Keratinocyte (primary cell): ENCODE measurements around the gene CYP46A1.

Experiments
- EZH2 ChIP-seq: IDR thresholded peaks from one replicate; pipeline ENCODE4 v1.6.1; 2012; ENCODE audit warnings: inconsistent platforms, mild to moderate bottlenecking, low read length, moderate library complexity
- TF ChIP-seq, protein P1 (sequence below), 3 experiments: IDR thresholded peaks in 1 of 3; conservative IDR thresholded peaks in 1 of 3; optimal IDR thresholded peaks in 1 of 3; 2 replicates in 2 of 3; 3 replicates in 1 of 3; pipeline versions ENCODE3 to v1.5.1; 2011; ENCODE audit warnings: low read length in 3 of 3, mild to moderate bottlenecking in 3 of 3, moderate library complexity in 2 of 3, control low read depth in 1 of 3, inconsistent platforms in 1 of 3; ENCODE audit not compliant: insufficient read depth in 2 of 3; ENCODE audit errors: extremely low read depth in 1 of 3

DNA sequence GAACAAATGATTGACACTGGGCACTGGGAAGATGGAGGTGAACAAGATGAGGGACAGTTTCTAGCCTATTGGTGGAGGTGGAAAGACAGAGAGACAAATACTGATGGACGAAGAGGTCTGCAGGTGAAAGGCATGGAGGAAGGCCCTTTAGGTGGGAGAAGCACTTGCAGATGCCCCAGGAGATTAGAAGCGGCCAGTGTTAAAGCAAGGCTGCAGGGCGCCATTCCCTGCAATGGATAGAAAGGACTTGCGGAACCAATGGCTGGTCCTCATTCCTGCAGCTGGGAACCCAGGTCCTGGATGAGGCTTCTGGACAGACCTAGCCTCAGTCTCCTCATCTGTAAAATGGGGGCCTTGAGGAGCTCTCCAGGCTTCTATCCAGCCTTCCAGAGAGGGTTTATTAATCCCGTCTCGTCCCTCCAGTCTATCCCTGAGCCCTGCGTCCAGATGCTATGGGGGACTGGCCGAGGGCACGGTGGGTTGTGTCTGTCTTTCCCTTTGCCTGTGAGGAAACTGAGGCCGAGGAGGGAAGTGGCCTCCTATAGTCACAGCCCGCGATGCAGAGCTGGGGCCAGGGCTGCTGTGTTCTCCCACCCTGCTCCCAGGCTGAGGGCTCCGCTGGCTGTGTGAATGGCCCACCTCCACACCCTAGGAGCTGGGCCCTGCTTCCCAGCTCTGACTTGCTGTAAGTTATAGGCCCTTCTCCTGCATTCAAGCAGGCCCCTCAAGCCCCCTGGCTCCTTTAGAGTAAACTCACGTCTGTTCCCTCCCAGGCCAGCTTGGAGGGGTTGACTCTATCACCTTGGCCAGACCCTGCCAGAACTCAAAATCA is 33.0 kb downstream of the CYP46A1 start:
- TF ChIP-seq, protein P1, sequence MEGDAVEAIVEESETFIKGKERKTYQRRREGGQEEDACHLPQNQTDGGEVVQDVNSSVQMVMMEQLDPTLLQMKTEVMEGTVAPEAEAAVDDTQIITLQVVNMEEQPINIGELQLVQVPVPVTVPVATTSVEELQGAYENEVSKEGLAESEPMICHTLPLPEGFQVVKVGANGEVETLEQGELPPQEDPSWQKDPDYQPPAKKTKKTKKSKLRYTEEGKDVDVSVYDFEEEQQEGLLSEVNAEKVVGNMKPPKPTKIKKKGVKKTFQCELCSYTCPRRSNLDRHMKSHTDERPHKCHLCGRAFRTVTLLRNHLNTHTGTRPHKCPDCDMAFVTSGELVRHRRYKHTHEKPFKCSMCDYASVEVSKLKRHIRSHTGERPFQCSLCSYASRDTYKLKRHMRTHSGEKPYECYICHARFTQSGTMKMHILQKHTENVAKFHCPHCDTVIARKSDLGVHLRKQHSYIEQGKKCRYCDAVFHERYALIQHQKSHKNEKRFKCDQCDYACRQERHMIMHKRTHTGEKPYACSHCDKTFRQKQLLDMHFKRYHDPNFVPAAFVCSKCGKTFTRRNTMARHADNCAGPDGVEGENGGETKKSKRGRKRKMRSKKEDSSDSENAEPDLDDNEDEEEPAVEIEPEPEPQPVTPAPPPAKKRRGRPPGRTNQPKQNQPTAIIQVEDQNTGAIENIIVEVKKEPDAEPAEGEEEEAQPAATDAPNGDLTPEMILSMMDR (optimal IDR thresholded peaks at IDR 0.05 in 1 of 3, IDR thresholded peaks at IDR 0.05 in 1 of 3, conservative IDR thresholded peaks at IDR 0.05 in 1 of 3; ENCODE audit: extremely low read depth in 1 of 3, insufficient read depth in 2 of 3, low read length in 3 of 3), result no peak
- no peak for TF ChIP-seq EZH2
